Measurements from ENCODE around the gene MRPS27. TPM values are rescaled to one million over a fixed set of nuclear protein-coding genes. Genes with fewer than 3 reads are reported as not detected.

MRPS27 gene
- total RNA-seq, 1 experiment from 2014 or later: 88.6 TPM

DNA sequence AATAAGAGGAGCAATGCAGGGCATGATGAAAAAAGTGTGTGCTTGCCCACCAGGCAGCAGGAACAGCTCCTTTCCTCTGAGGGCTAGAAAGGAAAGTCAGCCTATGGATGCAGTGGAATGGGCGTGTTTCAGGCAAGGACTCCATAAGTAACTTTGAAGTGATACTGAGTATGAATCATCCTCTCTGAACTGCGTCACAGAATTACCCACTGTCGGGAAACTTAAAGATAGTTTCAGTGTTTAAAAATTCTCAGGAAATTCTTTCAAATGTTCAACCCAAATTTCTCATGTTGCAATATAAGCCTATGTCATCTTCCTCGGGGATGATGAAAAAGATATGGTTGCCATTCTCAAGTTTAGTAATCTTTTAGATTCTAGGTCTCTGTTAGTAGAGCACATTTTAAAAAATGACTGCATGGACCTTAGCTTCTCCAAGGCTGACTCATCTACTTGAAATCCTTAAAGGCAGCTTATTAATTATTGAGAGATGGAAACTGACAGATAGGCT, 27.8 kb upstream of the MRPS27 start:
- Histone ChIP-seq H3K27me3 (replicated peaks; ENCODE audit: insufficient read depth, low read depth, low read length, poor library complexity) (no peaks in the 10 kb centered on the region), H3K27ac (ENCODE audit: low read depth, low read length, poor library complexity, severe bottlenecking) (no peak overlapping the region), H3K4me1 (ENCODE audit: insufficient read depth, low read length, poor library complexity, severe bottlenecking) (no peaks in the 10 kb centered on the region), H3K4me3 (ENCODE audit: low read depth, low read length, poor library complexity, severe bottlenecking) (no peak overlapping the region), H3K9me3 (ENCODE audit: low read depth, low read length, poor library complexity, severe bottlenecking) (no peaks in the 10 kb centered on the region), H3K36me3 (ENCODE audit: insufficient read depth, low read length, poor library complexity, severe bottlenecking) (peaks cover 5% of the 10 kb centered on the region)
- intact Hi-C loops (cut with micrococcal nuclease; ENCODE audit: unreplicated experiment): no loop called here
- BruUV-seq (replicated peaks): no TSS peak
- ChIA-PET POLR2A (ENCODE audit: low non-redundant PET) (interaction anchor here (0.6 kb wide), 1 partner anchor 676 kb away, joined by 3 read pairs; no protein-coding TSS in a partner anchor), CTCF (no interaction called here)
- TF ChIP-seq, protein P1, sequence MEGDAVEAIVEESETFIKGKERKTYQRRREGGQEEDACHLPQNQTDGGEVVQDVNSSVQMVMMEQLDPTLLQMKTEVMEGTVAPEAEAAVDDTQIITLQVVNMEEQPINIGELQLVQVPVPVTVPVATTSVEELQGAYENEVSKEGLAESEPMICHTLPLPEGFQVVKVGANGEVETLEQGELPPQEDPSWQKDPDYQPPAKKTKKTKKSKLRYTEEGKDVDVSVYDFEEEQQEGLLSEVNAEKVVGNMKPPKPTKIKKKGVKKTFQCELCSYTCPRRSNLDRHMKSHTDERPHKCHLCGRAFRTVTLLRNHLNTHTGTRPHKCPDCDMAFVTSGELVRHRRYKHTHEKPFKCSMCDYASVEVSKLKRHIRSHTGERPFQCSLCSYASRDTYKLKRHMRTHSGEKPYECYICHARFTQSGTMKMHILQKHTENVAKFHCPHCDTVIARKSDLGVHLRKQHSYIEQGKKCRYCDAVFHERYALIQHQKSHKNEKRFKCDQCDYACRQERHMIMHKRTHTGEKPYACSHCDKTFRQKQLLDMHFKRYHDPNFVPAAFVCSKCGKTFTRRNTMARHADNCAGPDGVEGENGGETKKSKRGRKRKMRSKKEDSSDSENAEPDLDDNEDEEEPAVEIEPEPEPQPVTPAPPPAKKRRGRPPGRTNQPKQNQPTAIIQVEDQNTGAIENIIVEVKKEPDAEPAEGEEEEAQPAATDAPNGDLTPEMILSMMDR (conservative IDR thresholded peaks at IDR 0.05; ENCODE audit: low read depth, low read length): no peak
- no peak for TF ChIP-seq EZH2 (IDR thresholded peaks at IDR 0.05; ENCODE audit: borderline replicate concordance, low read depth, low read length, poor library complexity, severe bottlenecking)
- DNase-seq (ENCODE audit: low spot score): peak; percentile 52

- ChIA-PET POLR2A (ENCODE audit: low non-redundant PET) (no interaction called here), CTCF (no interaction called here)
Measured at GRCh38 chr5:72346398-72346797, 26.4 kb upstream of the MRPS27 start.

GRCh38 chr5:72338689-72339209, 18.7 kb upstream of the MRPS27 start:
- Histone ChIP-seq H3K27ac (ENCODE audit: low read depth, low read length, poor library complexity, severe bottlenecking) (no peak overlapping the region), H3K4me1 (ENCODE audit: insufficient read depth, low read length, poor library complexity, severe bottlenecking) (peaks cover 6% of the 10 kb centered on the region), H3K27me3 (replicated peaks; ENCODE audit: insufficient read depth, low read depth, low read length, poor library complexity) (no peaks in the 10 kb centered on the region), H3K4me3 (ENCODE audit: low read depth, low read length, poor library complexity, severe bottlenecking) (no peak overlapping the region), H3K9me3 (ENCODE audit: low read depth, low read length, poor library complexity, severe bottlenecking) (no peaks in the 10 kb centered on the region), H3K36me3 (ENCODE audit: insufficient read depth, low read length, poor library complexity, severe bottlenecking) (peaks cover 27% of the 10 kb centered on the region)
- ChIA-PET POLR2A (ENCODE audit: low non-redundant PET) (no interaction called here), CTCF (no interaction called here)
- intact Hi-C loops (cut with micrococcal nuclease; ENCODE audit: unreplicated experiment): no loop called here
- BruUV-seq (replicated peaks): no TSS peak
- TF ChIP-seq EZH2 (IDR thresholded peaks at IDR 0.05; ENCODE audit: borderline replicate concordance, low read depth, low read length, poor library complexity, severe bottlenecking): no peak
- TF ChIP-seq, protein P1 (conservative IDR thresholded peaks at IDR 0.05; ENCODE audit: low read depth, low read length): no peak
- no peak for DNase-seq (ENCODE audit: low spot score)

More at GRCh38 chr5:72346398-72346797, 26.4 kb upstream of the MRPS27 start:
- H3K9me3 ChIP-seq (ENCODE audit: low read depth, low read length, poor library complexity, severe bottlenecking): no peaks in the 10 kb centered on the region
- no TSS peak for BruUV-seq (replicated peaks)
- intact Hi-C loops (cut with micrococcal nuclease; ENCODE audit: unreplicated experiment): no loop called here
- H3K27me3 ChIP-seq (replicated peaks; ENCODE audit: insufficient read depth, low read depth, low read length, poor library complexity): no peaks in the 10 kb centered on the region
- no peak overlapping the region for H3K27ac ChIP-seq (ENCODE audit: low read depth, low read length, poor library complexity, severe bottlenecking)
- peaks cover 5% of the 10 kb centered on the region for H3K36me3 ChIP-seq (ENCODE audit: insufficient read depth, low read length, poor library complexity, severe bottlenecking)
- H3K4me1 ChIP-seq (ENCODE audit: insufficient read depth, low read length, poor library complexity, severe bottlenecking): no peaks in the 10 kb centered on the region
- no peak for TF ChIP-seq EZH2 (IDR thresholded peaks at IDR 0.05; ENCODE audit: borderline replicate concordance, low read depth, low read length, poor library complexity, severe bottlenecking)
- TF ChIP-seq, protein P1 (conservative IDR thresholded peaks at IDR 0.05; ENCODE audit: low read depth, low read length): no peak
- DNase-seq (ENCODE audit: low spot score): no peak
- H3K4me3 ChIP-seq (ENCODE audit: low read depth, low read length, poor library complexity, severe bottlenecking): no peak overlapping the region

All from A673 (cell line).